Measurements from ENCODE around the gene GPR3.
A peak's percentile ranks its signal among the peaks of the same experiment; 100 is the strongest.
"Not testable (repeated sequence)": the region's sequence is repeated elsewhere in the genome, so short reads cannot be mapped to it uniquely, and the experiment has no call there.

The GPR3 gene

DNA sequence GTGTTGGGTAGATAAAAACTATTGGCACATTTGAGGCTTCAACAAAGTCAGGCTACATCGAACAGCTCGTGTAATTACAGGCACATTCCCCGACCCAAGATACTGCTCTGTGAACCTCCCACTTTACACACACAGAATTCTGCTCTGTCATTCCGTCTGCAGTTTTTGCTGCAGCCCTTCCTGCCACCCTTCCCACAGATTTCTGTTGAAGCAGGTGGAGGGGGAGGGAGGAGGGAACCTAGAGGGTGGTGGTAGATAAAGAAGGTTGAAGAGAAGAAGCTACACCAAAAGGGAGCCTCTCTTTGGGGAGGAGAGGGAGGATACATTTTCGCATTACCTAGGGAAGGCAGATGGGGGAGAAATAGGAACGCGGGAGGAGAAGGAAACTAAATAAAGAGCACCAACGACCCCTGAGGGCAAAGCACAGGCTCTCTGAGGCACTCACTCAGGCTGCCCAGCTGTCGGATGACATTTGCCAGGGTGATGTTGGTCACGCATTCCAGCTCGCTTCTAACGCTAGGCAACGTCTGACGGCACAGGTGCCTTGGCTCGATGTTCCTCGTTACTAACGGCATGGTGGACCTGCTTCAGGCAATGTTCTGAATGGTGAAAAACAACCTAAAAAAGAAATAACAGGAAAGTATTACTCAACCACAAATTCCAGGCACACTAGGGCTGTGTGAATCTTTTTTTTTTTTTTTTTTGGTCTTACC is 36.0 kb downstream of the GPR3 start:
- Histone ChIP-seq H3K9ac (ENCODE audit: low read depth in 1 of 2, low read length in 2 of 2) (no peak overlapping the region), H3K4me3 (ENCODE audit: low read depth in 1 of 2, low read length in 2 of 2) (no peak overlapping the region), H3K36me3 (ENCODE audit: control insufficient read depth in 1 of 2, insufficient read depth in 2 of 2, low read length in 2 of 2) (peaks cover 7 to 21% of the 10 kb centered on the region in 2 donors), H3K27me3 (ENCODE audit: control insufficient read depth in 1 of 2, insufficient read depth in 2 of 2, low read length in 2 of 2) (no peaks in the 10 kb centered on the region), H3K4me1 (ENCODE audit: control insufficient read depth in 1 of 2, insufficient read depth in 2 of 2, low read length in 2 of 2) (peaks cover 18 to 30% of the 10 kb centered on the region in 2 donors), H3K27ac (ENCODE audit: low read depth, low read length) (no peak overlapping the region), H3K9me3 (ENCODE audit: control insufficient read depth in 1 of 2, low read length in 2 of 2) (no peaks in the 10 kb centered on the region)

- Histone ChIP-seq H3K27me3 (ENCODE audit: control insufficient read depth in 1 of 2, insufficient read depth in 2 of 2, low read length in 2 of 2) (no peaks in the 10 kb centered on the region), H3K27ac (ENCODE audit: low read depth, low read length) (peak overlapping the region; percentile 4), H3K4me1 (ENCODE audit: control insufficient read depth in 1 of 2, insufficient read depth in 2 of 2, low read length in 2 of 2) (peaks cover 19 to 36% of the 10 kb centered on the region in 2 donors), H3K36me3 (ENCODE audit: control insufficient read depth in 1 of 2, insufficient read depth in 2 of 2, low read length in 2 of 2) (peaks cover 7 to 21% of the 10 kb centered on the region in 2 donors), H3K9me3 (ENCODE audit: control insufficient read depth in 1 of 2, low read length in 2 of 2) (no peaks in the 10 kb centered on the region), H3K4me3 (ENCODE audit: low read depth in 1 of 2, low read length in 2 of 2) (no peak overlapping the region), H3K9ac (ENCODE audit: low read depth in 1 of 2, low read length in 2 of 2) (no peak overlapping the region)
These were observed 36.6 kb downstream of the GPR3 start for GRCh38 chr1:27429029-27429425.

DNA sequence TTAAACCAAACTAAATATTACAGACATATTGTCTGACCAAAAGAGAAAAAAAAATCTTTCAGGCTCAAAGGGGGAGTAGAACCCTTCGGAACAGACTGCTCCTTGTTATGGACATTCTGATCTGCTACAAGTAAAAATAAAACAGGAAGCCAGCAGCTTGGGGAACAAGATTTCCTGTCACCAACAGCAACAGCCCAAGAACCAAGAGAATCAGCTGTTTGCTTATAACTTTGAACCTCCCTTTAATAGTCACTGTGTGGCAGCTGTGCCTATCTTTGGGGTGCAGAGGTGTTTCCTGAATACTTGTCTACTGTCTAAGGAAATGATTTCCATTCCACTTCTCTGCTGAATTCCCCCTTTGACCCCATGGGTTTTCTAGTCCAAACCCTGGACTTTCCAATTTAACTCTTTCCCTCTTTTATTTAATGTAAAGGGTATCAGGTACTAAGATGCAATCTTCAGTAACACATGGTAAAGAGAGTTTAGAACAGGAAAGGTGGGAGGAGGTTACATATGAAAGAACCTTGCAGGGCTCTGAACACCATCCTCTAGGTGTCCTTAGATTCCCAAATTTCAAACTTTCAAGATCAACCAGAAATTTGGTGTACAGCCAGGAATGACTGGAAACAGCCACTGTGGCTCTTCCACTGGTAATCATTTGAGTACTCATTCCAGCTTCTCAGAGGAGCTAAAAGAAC is 38.6 kb downstream of the GPR3 start:
- peaks cover 7 to 21% of the 10 kb centered on the region in 2 donors for H3K36me3 ChIP-seq (ENCODE audit: control insufficient read depth in 1 of 2, insufficient read depth in 2 of 2, low read length in 2 of 2)
- H3K27me3 ChIP-seq (ENCODE audit: control insufficient read depth in 1 of 2, insufficient read depth in 2 of 2, low read length in 2 of 2): no peaks in the 10 kb centered on the region
- no peaks in the 10 kb centered on the region for H3K9me3 ChIP-seq (ENCODE audit: control insufficient read depth in 1 of 2, low read length in 2 of 2)
- H3K4me1 ChIP-seq (ENCODE audit: control insufficient read depth in 1 of 2, insufficient read depth in 2 of 2, low read length in 2 of 2): peaks cover 32 to 53% of the 10 kb centered on the region in 2 donors
- H3K4me3 ChIP-seq (ENCODE audit: low read depth in 1 of 2, low read length in 2 of 2): no peak overlapping the region
- no peak overlapping the region for H3K9ac ChIP-seq (ENCODE audit: low read depth in 1 of 2, low read length in 2 of 2)
- H3K27ac ChIP-seq (ENCODE audit: low read depth, low read length): no peak overlapping the region

GRCh38 chr1:27431601-27431940 is 39.1 kb downstream of the GPR3 start:
- Histone ChIP-seq H3K9me3 (ENCODE audit: control insufficient read depth in 1 of 2, low read length in 2 of 2) (no peaks in the 10 kb centered on the region), H3K27ac (ENCODE audit: low read depth, low read length) (no peak overlapping the region), H3K9ac (ENCODE audit: low read depth in 1 of 2, low read length in 2 of 2) (no peak overlapping the region), H3K4me3 (ENCODE audit: low read depth in 1 of 2, low read length in 2 of 2) (no peak overlapping the region), H3K27me3 (ENCODE audit: control insufficient read depth in 1 of 2, insufficient read depth in 2 of 2, low read length in 2 of 2) (no peaks in the 10 kb centered on the region), H3K4me1 (ENCODE audit: control insufficient read depth in 1 of 2, insufficient read depth in 2 of 2, low read length in 2 of 2) (peaks cover 37 to 58% of the 10 kb centered on the region in 2 donors), H3K36me3 (ENCODE audit: control insufficient read depth in 1 of 2, insufficient read depth in 2 of 2, low read length in 2 of 2) (peaks cover 7 to 21% of the 10 kb centered on the region in 2 donors)

DNA sequence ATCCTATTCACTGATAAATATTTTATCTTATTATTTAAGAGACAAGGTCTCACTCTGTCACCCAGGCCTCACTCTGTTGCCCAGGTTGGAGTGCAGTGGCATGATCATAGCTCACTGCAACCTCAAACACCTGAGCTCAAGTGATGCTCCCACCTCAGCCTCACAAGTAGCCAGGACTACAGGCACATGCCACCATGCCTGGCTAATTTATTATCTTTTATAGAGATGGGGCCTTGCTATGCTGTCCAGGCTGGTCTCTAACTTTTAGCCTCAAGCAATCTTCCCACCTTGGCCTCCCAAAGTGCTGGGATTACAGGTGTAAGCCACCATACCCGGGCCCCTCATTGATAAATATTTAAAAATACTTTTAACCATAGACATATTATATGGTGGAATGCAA is 40.3 kb downstream of the GPR3 start:
- not testable (repeated sequence) for H3K9me3 ChIP-seq (ENCODE audit: control insufficient read depth in 1 of 2, low read length in 2 of 2); H3K27me3 ChIP-seq (ENCODE audit: control insufficient read depth in 1 of 2, insufficient read depth in 2 of 2, low read length in 2 of 2); H3K27ac ChIP-seq (ENCODE audit: low read depth, low read length); H3K9ac ChIP-seq (ENCODE audit: low read depth in 1 of 2, low read length in 2 of 2); H3K4me3 ChIP-seq (ENCODE audit: low read depth in 1 of 2, low read length in 2 of 2)
- Histone ChIP-seq H3K4me1 (ENCODE audit: control insufficient read depth in 1 of 2, insufficient read depth in 2 of 2, low read length in 2 of 2) (peaks cover 44 to 69% of the 10 kb centered on the region in 2 donors), H3K36me3 (ENCODE audit: control insufficient read depth in 1 of 2, insufficient read depth in 2 of 2, low read length in 2 of 2) (peaks cover 0 to 11% of the 10 kb centered on the region in 2 donors)

DNA sequence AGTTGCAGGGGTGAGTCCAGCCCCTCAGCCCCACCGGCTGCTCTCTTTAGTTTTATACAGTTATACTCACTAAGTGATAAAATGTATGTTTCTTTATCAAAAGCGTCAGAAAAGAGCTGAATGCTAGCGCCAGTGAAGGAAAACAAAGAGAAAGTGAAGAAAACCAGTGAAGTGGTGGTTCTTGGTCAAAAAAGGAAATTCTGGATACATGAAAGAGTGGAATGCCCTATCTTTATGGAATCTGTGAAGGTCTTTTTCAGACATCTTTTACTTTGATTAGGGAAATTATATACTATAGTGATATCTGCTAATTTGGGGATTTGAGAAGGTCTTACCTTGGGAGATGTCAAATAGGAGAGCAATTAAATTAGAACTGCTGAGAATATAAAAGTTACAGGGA is 41.3 kb downstream of the GPR3 start:
- H3K36me3 ChIP-seq (ENCODE audit: control insufficient read depth in 1 of 2, insufficient read depth in 2 of 2, low read length in 2 of 2): peaks cover 0 to 1% of the 10 kb centered on the region in 2 donors
- no peak overlapping the region for H3K4me3 ChIP-seq (ENCODE audit: low read depth in 1 of 2, low read length in 2 of 2)
- no peak overlapping the region for H3K27ac ChIP-seq (ENCODE audit: low read depth, low read length)
- H3K9ac ChIP-seq (ENCODE audit: low read depth in 1 of 2, low read length in 2 of 2): no peak overlapping the region
- H3K9me3 ChIP-seq (ENCODE audit: control insufficient read depth in 1 of 2, low read length in 2 of 2): no peaks in the 10 kb centered on the region
- H3K4me1 ChIP-seq (ENCODE audit: control insufficient read depth in 1 of 2, insufficient read depth in 2 of 2, low read length in 2 of 2): peaks cover 47 to 76% of the 10 kb centered on the region in 2 donors
- no peaks in the 10 kb centered on the region for H3K27me3 ChIP-seq (ENCODE audit: control insufficient read depth in 1 of 2, insufficient read depth in 2 of 2, low read length in 2 of 2)

DNA sequence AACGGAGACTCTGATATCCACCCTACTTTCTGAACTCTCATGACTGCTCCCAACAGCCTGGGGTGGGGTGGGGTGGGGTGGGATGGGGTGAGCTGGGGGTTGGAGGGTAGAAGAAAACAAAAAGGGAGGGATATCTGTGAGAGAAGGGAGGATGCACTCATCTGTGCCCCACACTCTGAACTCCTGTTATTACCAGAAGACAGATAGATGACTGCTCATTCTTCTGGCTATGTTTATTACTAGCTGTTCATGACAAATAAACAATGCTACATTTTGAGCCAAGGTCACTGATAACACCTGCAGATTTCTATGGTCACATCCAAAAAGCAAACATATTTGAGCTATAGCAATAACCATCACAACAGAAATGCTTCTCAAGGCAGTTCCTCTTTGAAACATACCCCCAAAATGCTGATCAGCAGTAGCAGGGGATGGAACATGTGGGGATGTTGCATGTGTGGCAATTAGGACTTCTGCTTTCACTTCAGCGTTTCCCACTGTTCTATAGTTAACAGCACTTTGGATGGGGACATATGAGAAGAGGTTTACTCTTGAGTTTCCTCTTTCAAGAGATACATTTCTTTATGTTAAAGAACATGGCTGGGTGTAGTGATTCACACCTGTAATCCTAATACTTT is 43.3 kb downstream of the GPR3 start:
- Histone ChIP-seq H3K9me3 (ENCODE audit: control insufficient read depth in 1 of 2, low read length in 2 of 2) (no peaks in the 10 kb centered on the region), H3K36me3 (ENCODE audit: control insufficient read depth in 1 of 2, insufficient read depth in 2 of 2, low read length in 2 of 2) (no peaks in the 10 kb centered on the region), H3K9ac (ENCODE audit: low read depth in 1 of 2, low read length in 2 of 2) (no peak overlapping the region), H3K4me3 (ENCODE audit: low read depth in 1 of 2, low read length in 2 of 2) (no peak overlapping the region), H3K27me3 (ENCODE audit: control insufficient read depth in 1 of 2, insufficient read depth in 2 of 2, low read length in 2 of 2) (no peaks in the 10 kb centered on the region), H3K27ac (ENCODE audit: low read depth, low read length) (peak overlapping the region; percentile 51), H3K4me1 (ENCODE audit: control insufficient read depth in 1 of 2, insufficient read depth in 2 of 2, low read length in 2 of 2) (peaks cover 61 to 75% of the 10 kb centered on the region in 2 donors)

GRCh38 chr1:27436204-27437159 is 44.1 kb downstream of the GPR3 start:
- H3K9ac ChIP-seq (ENCODE audit: low read depth in 1 of 2, low read length in 2 of 2): no peak overlapping the region
- no peaks in the 10 kb centered on the region for H3K36me3 ChIP-seq (ENCODE audit: control insufficient read depth in 1 of 2, insufficient read depth in 2 of 2, low read length in 2 of 2)
- no peaks in the 10 kb centered on the region for H3K9me3 ChIP-seq (ENCODE audit: control insufficient read depth in 1 of 2, low read length in 2 of 2)
- no peaks in the 10 kb centered on the region for H3K27me3 ChIP-seq (ENCODE audit: control insufficient read depth in 1 of 2, insufficient read depth in 2 of 2, low read length in 2 of 2)
- H3K4me3 ChIP-seq (ENCODE audit: low read depth in 1 of 2, low read length in 2 of 2): peak overlapping the region in 1 of 2 donors; percentile 50
- H3K4me1 ChIP-seq (ENCODE audit: control insufficient read depth in 1 of 2, insufficient read depth in 2 of 2, low read length in 2 of 2): peaks cover 58 to 67% of the 10 kb centered on the region in 2 donors
- peak overlapping the region; percentile 71 for H3K27ac ChIP-seq (ENCODE audit: low read depth, low read length)

DNA sequence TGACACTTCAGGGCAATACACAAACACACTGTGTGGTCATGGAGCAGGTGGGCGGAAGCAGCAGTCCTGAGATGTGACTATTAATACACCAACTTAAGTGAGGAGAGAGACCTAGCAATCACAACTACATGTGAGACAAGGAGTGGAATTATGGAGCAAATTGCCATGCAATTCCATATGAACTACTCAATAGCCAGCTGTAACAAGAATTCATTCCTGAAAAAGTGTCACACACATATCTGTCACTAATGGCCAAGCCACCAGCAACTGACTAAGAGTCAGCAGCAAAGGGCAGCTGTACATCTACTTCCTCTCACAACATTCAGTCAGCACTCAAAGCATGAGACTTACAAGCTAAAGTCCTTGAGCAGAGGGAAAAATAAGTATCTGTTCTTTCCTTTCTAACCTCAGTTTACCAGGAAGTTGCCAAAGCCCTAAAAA is 46.2 kb downstream of the GPR3 start:
- Histone ChIP-seq H3K36me3 (ENCODE audit: control insufficient read depth in 1 of 2, insufficient read depth in 2 of 2, low read length in 2 of 2) (no peaks in the 10 kb centered on the region), H3K9ac (ENCODE audit: low read depth in 1 of 2, low read length in 2 of 2) (peak overlapping the region in 1 of 2 donors; percentile 1), H3K4me3 (ENCODE audit: low read depth in 1 of 2, low read length in 2 of 2) (peak overlapping the region in 1 of 2 donors; percentile 1), H3K4me1 (ENCODE audit: control insufficient read depth in 1 of 2, insufficient read depth in 2 of 2, low read length in 2 of 2) (peaks cover 55% of the 10 kb centered on the region in 2 donors), H3K9me3 (ENCODE audit: control insufficient read depth in 1 of 2, low read length in 2 of 2) (no peaks in the 10 kb centered on the region), H3K27me3 (ENCODE audit: control insufficient read depth in 1 of 2, insufficient read depth in 2 of 2, low read length in 2 of 2) (no peaks in the 10 kb centered on the region), H3K27ac (ENCODE audit: low read depth, low read length) (peak overlapping the region; percentile 23)

All from duodenal mucosa (tissue), 2 donors.